ENCODE results near the gene SKI.

SKI gene

DNA sequence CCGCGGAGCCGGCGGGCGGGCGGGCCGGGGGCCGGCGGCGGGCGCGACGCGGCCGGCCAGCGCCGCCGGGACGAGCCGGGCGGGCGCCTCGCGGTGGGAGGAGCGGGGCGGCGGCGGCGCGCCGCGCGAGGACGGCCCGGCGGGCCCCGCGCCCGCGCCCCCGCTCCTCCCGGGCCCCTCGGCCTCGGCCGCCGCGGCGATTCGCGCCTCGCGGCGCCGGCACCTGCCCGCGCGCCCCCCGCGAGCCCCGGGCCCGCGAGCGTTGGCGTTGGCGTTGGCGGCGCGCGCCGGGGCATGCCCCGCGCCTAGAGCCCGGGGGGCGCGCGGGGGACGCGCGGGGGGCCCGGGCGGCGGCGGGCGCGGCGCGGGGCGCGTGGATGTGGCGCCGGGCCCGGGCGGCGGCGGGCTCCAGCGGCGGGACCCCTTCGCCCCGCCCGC is at the start of gene SKI:
SKI (plus strand) TSS at position 163 of the 438 bp plus-strand sequence. CDS start 448 bp downstream, outside the sequence.
- in situ Hi-C loops (cut with HindIII; ENCODE audit: low sequenced_read_pairs), result no loop called here
- no peak for DNase-seq (ENCODE audit: low read depth)
- H3K4me3 ChIP-seq (ENCODE audit: low read depth, low read length), result peak within 1 kb of the TSS; percentile 88
- no peak for TF ChIP-seq CTCF (IDR thresholded peaks at IDR 0.05; ENCODE audit: low read depth, low read length, missing control alignments)

GRCh38 chr1:2178875-2179274 is 49.2 kb upstream of the SKI start:
- TF ChIP-seq CTCF (IDR thresholded peaks at IDR 0.05; ENCODE audit: low read depth, low read length, missing control alignments), result no peak
- DNase-seq (ENCODE audit: low read depth), result no peak
- no peak overlapping the region for H3K4me3 ChIP-seq (ENCODE audit: low read depth, low read length)
- in situ Hi-C loops (cut with HindIII; ENCODE audit: low sequenced_read_pairs), result no loop called here

GRCh38 chr1:2179283-2180013 is 48.7 kb upstream of the SKI start:
- no peak for TF ChIP-seq CTCF (IDR thresholded peaks at IDR 0.05; ENCODE audit: low read depth, low read length, missing control alignments)
- in situ Hi-C loops (cut with HindIII; ENCODE audit: low sequenced_read_pairs), result no loop called here
- H3K4me3 ChIP-seq (ENCODE audit: low read depth, low read length), result no peak overlapping the region

DNA sequence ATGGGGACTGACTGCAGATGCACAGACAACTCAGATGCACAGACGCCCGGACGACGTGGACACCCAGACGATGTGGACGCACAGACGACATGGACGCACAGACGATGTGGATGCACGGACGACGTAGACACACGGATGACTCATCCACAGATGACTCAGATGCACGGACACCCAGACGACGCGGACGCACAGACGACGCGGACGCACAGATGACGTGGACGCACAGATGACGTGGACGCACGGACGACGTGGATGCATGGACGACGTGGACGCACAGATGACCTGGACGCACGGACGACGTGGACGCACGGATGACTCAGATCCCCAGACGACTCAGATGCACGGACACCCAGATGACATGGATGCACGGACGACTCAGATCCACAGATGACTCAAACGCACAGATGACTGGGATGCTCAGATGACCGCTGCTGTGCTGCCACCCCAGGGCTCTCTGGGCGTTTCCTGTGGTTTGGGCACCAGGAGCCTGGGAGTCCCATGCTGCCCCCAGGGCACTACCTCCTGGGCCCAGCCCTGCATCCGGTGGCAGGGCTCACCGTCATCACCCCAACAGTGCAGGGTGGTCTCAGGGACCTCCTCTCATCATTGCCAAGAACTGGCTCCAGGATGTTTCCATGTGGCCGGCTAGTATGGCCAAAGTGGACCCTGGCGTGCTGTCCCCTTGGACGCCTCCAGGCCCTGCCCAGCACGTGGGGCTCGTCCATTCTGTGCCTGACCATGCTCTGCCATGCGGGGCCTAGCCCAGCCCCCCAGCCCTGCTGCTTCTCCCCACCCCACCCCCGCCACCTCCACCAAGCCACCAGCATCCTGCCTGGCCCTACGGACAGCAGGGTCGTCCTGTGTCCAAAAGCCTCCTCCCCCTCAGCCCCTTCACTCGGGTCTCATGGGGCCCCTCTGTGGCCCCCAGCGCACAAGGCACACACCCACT is 47.5 kb upstream of the SKI start:
- no peak overlapping the region for H3K4me3 ChIP-seq (ENCODE audit: low read depth, low read length)
- DNase-seq (ENCODE audit: low read depth), result no peak
- TF ChIP-seq CTCF (IDR thresholded peaks at IDR 0.05; ENCODE audit: low read depth, low read length, missing control alignments), result no peak
- in situ Hi-C loops (cut with HindIII; ENCODE audit: low sequenced_read_pairs), result no loop called here

More at GRCh38 chr1:2179283-2180013, 48.7 kb upstream of the SKI start:
- DNase-seq (ENCODE audit: low read depth), result no peak

DNA sequence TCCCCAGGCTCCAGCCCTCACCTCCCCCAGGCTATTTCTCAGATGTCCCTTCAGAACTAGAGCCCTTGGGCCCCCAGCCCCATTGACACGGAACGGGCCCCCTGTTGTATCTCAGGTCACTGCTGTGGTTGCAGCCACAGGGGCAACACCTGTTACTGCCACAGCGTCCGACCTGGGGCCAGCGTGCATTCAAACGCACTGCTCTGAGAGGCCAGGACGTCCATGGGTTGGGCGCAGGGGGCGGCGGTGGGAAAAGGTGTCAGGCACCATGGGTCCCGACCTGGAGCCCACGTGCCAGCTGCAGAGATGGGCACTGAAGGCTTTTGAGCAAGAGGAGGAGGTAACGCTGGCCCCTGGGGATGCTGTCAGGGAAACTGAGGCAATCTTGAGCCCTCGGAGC is 46.8 kb upstream of the SKI start:
- TF ChIP-seq CTCF (IDR thresholded peaks at IDR 0.05; ENCODE audit: low read depth, low read length, missing control alignments), result no peak
- in situ Hi-C loops (cut with HindIII; ENCODE audit: low sequenced_read_pairs), result no loop called here
- H3K4me3 ChIP-seq (ENCODE audit: low read depth, low read length), result no peak overlapping the region
- DNase-seq (ENCODE audit: low read depth), result no peak

- no peak overlapping the region for H3K4me3 ChIP-seq (ENCODE audit: low read depth, low read length)
- no peak for DNase-seq (ENCODE audit: low read depth)
- in situ Hi-C loops (cut with HindIII; ENCODE audit: low sequenced_read_pairs), result no loop called here
- TF ChIP-seq CTCF (IDR thresholded peaks at IDR 0.05; ENCODE audit: low read depth, low read length, missing control alignments), result no peak
Observed at GRCh38 chr1:2181752-2182151, 46.4 kb upstream of the SKI start.

Measured in astrocyte of the cerebellum (primary cell).